ENCODE results near the gene NFAM1.
A peak's percentile ranks its signal among the peaks of the same experiment; 100 is the strongest.

NFAM1 gene

GRCh38 chr22:42380769-42381551, 51.2 kb downstream of the NFAM1 start:
- no peak for DNase-seq (ENCODE audit: low read depth in 1 of 2, low spot score in 1 of 2)
- in situ Hi-C loops (cut with HindIII; ENCODE audit: low pct_unique_long_range_greater_than_20kb, low sequenced_read_pairs): no loop called here
- no peak for TF ChIP-seq JUND (IDR thresholded peaks at IDR 0.05; ENCODE audit: low read depth)

DNA sequence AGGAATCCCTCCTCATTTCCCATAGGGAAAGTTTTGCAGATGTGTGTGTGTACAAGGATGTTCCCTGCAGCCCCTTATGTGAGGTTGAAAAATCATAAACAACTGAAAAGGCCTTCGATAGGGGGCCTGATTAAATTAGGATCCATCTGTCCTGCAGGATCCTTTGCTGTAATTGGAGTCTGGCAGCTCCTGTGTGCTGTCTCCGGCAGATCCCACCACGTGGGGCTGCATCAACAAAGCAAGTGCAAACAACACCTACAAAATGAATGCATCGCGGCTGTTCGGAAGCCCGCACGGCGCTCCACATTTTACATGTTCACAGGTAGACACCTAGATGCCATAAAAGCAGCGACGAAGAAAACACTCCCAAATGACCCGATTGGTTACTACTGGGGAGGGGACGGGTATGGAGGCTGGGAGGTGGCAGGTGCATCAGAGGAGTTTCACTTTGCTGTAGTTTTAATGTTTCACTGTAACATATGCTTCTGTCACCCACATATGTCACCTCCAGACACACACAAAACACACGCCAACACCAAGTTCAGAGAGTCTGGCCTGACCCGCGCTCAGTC, 52.2 kb downstream of the NFAM1 start:
- in situ Hi-C loops (cut with HindIII; ENCODE audit: low pct_unique_long_range_greater_than_20kb, low sequenced_read_pairs): no loop called here
- DNase-seq (ENCODE audit: low read depth in 1 of 2, low spot score in 1 of 2): no peak
- no peak for TF ChIP-seq JUND (IDR thresholded peaks at IDR 0.05; ENCODE audit: low read depth)

DNA sequence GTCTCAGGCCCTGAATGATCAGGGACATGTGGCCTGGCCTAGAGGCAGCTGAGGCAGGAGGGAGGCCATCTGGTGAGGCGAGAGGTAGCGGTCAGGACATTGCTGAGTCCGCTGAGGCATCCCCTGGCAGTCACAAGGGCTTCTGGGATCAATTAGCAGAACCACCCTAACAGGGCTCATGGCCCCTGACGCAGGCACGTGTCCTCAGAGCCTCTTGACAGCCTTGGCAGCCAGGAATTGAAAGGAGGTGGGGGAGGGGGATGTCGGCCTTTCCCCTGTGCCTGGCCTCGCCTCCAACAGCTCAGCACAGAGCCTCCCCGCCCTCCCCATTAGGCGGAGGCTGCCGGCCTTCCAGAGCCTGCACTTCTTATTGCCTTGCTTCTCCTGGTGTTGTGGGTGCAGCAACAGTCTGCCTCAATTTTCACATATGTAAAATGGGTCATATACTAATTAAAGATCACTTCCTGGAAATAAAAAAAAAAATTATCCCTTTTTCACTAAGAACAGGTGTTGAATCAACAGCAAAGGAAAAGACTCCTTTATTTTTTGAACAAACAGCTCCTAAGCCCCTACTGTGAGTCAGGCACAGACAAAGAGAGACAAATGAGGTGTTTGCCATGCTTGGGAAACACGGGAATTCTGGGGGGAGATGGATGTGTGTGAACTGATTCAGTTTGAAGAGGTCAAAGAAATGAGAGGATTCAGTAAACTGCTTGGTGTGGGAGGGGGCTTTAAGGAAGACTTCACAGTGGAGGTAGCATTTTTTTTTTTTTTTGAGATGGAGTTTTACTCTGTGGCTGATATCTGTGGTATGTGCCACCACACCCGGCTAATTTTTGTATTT, 55.3 kb downstream of the NFAM1 start:
- in situ Hi-C loops (cut with HindIII; ENCODE audit: low pct_unique_long_range_greater_than_20kb, low sequenced_read_pairs): no loop called here
- DNase-seq (ENCODE audit: low read depth in 1 of 2, low spot score in 1 of 2): no peak
- no peak for TF ChIP-seq JUND (IDR thresholded peaks at IDR 0.05; ENCODE audit: low read depth)

DNA sequence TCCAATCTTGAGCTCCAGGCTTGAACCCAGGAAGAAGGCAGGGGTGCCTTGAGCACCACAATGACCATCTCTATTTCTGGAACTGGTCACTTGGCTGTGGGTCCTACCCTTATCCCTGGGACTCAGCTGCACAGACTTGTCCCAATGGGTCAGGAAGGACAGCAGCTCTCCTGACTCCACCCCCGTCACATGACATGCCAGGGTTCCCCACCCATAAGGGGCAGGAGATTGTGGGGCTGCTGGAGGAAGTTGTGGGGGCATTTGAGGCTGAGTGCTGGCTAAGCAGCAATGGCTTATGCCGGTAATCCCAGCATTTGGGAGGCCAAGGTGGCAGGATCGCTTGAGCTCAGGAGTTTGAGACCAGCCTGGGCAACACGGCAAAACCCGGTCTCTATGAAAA, 56.2 kb downstream of the NFAM1 start:
- in situ Hi-C loops (cut with HindIII; ENCODE audit: low pct_unique_long_range_greater_than_20kb, low sequenced_read_pairs): no loop called here
- TF ChIP-seq JUND (IDR thresholded peaks at IDR 0.05; ENCODE audit: low read depth): no peak

GRCh38 chr22:42372976-42373375, 59.2 kb downstream of the NFAM1 start:
- in situ Hi-C loops (cut with HindIII; ENCODE audit: low pct_unique_long_range_greater_than_20kb, low sequenced_read_pairs): no loop called here
- TF ChIP-seq JUND (IDR thresholded peaks at IDR 0.05; ENCODE audit: low read depth): no peak
- DNase-seq (ENCODE audit: low read depth in 1 of 2, low spot score in 1 of 2): no peak

More for the DNA sequence above, 56.2 kb downstream of the NFAM1 start:
- DNase-seq (ENCODE audit: low read depth in 1 of 2, low spot score in 1 of 2): no peak

- DNase-seq (ENCODE audit: low read depth in 1 of 2, low spot score in 1 of 2): no peak
- TF ChIP-seq JUND (IDR thresholded peaks at IDR 0.05; ENCODE audit: low read depth): no peak
- in situ Hi-C loops (cut with HindIII; ENCODE audit: low pct_unique_long_range_greater_than_20kb, low sequenced_read_pairs): no loop called here
Measured at GRCh38 chr22:42371501-42371900, 60.7 kb downstream of the NFAM1 start.

- in situ Hi-C loops (cut with HindIII; ENCODE audit: low pct_unique_long_range_greater_than_20kb, low sequenced_read_pairs): no loop called here
- no peak for DNase-seq (ENCODE audit: low read depth in 1 of 2, low spot score in 1 of 2)
- TF ChIP-seq JUND (IDR thresholded peaks at IDR 0.05; ENCODE audit: low read depth): no peak
Measured at GRCh38 chr22:42371099-42371498, 61.1 kb downstream of the NFAM1 start.

GRCh38 chr22:42369250-42370041, 62.8 kb downstream of the NFAM1 start:
- TF ChIP-seq JUND (IDR thresholded peaks at IDR 0.05; ENCODE audit: low read depth): no peak
- in situ Hi-C loops (cut with HindIII; ENCODE audit: low pct_unique_long_range_greater_than_20kb, low sequenced_read_pairs): no loop called here
- peak; percentile 94 to 95 for DNase-seq (ENCODE audit: low read depth in 1 of 2, low spot score in 1 of 2)

- no peak for DNase-seq (ENCODE audit: low read depth in 1 of 2, low spot score in 1 of 2)
- in situ Hi-C loops (cut with HindIII; ENCODE audit: low pct_unique_long_range_greater_than_20kb, low sequenced_read_pairs): no loop called here
- no peak for TF ChIP-seq JUND (IDR thresholded peaks at IDR 0.05; ENCODE audit: low read depth)
Measured at GRCh38 chr22:42368379-42369249, 63.6 kb downstream of the NFAM1 start.

DNA sequence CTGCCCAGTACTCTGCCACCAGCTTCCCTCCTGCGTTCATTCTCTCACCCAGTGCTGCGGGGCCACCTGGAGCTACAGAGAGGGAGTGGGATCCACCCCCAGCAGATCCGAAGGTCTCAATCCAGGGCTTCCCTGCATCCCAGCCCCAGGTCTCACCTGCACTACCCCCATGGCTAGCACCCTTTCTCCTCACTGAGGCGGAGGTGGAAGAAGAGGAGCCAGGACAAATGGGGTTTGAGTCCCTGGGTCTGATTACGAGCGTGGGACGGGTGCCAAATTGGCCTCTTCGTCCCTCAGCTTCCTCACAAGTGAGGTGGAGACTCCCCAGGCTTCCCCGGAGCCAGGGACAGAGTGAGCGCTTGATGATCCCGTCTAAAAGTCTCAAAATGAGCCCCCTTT, 64.2 kb downstream of the NFAM1 start:
- DNase-seq (ENCODE audit: low read depth in 1 of 2, low spot score in 1 of 2): no peak
- no peak for TF ChIP-seq JUND (IDR thresholded peaks at IDR 0.05; ENCODE audit: low read depth)

DNA sequence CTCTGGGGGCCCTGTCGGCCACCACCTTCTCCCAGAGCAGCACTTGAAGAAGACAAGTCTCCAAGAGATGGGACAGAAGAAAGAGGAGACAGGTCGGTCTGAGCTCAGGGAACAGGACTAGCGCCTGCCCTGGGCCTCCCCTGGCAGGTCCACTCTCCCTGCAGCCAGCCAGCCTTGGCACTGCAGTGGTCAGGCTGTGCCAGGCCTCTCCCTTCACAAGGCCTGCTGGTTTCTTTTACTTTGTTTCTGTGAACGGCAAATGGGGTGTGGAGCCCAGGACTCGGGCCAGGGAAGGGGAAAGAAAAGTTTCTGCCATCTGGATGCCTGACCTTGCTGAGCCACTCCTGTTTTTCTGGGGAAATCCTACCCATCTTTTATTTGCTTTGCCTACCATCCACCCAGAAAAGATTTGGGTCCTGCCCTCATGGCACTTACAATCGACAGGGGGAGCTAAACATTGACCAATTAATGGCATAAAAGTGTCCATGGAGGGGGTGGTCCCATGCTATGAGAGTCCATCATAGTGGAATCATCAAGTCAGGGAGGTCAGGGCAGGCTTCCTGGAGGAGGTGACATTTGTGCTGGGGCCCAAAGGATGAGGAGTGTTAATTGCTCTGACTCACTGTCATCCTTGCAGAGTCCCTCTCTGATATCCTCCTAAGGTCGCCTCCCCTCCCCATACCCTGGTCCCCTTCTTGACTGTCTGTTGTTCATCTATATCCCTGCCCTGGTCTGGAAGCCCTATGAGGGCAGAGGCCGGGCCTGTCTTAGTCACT, 65.2 kb downstream of the NFAM1 start:
- no peak for DNase-seq (ENCODE audit: low read depth in 1 of 2, low spot score in 1 of 2)
- no peak for TF ChIP-seq JUND (IDR thresholded peaks at IDR 0.05; ENCODE audit: low read depth)
- in situ Hi-C loops (cut with HindIII; ENCODE audit: low pct_unique_long_range_greater_than_20kb, low sequenced_read_pairs): no loop called here

More for the DNA sequence above, 64.2 kb downstream of the NFAM1 start:
- in situ Hi-C loops (cut with HindIII; ENCODE audit: low pct_unique_long_range_greater_than_20kb, low sequenced_read_pairs): no loop called here
